ENCODE data around the gene MRRF. TPM values are rescaled to one million over a fixed set of nuclear protein-coding genes. Genes with fewer than 3 reads are reported as not detected.
"Not testable (repeated sequence)": the region's sequence is repeated elsewhere in the genome, so short reads cannot be mapped to it uniquely, and the experiment has no call there.

Gene MRRF
- total and polyA plus RNA-seq, 2 donors = 22.7 to 42.0 TPM

GRCh38 chr9:122350577-122351355 lies 86.1 kb downstream of the MRRF start:
- Histone ChIP-seq H3K4me3 (ENCODE audit: low read depth, low read length) (no peak overlapping the region), H3K4me1 (ENCODE audit: insufficient read depth) (no peaks in the 10 kb centered on the region), H3K36me3 (ENCODE audit: insufficient read depth) (no peaks in the 10 kb centered on the region), H3K27ac (ENCODE audit: low read depth) (no peak overlapping the region)
- DNase-seq (ENCODE audit: extremely low spot score) = peak; percentile 32
- whole genome bisulfite sequencing = 40% methylated on average over 11 of the region's 11 CpGs

- no peak for DNase-seq (ENCODE audit: extremely low spot score)
- no peaks in the 10 kb centered on the region for H3K36me3 ChIP-seq (ENCODE audit: insufficient read depth)
- no peaks in the 10 kb centered on the region for H3K4me1 ChIP-seq (ENCODE audit: insufficient read depth)
- H3K4me3 ChIP-seq (ENCODE audit: low read depth, low read length) = no peak overlapping the region
- WGBS = 81% methylated on average over 8 of the region's 8 CpGs
- no peak overlapping the region for H3K27ac ChIP-seq (ENCODE audit: low read depth)
Measured at GRCh38 chr9:122354536-122355199, 90.0 kb downstream of the MRRF start.

GRCh38 chr9:122355336-122355875 lies 90.7 kb downstream of the MRRF start:
- 93% methylated on average over 4 of the region's 4 CpGs for WGBS
- DNase-seq (ENCODE audit: extremely low spot score) = no peak
- H3K4me1 ChIP-seq (ENCODE audit: insufficient read depth) = no peaks in the 10 kb centered on the region

GRCh38 chr9:122356627-122357026 lies 91.9 kb downstream of the MRRF start:
- no peak for DNase-seq (ENCODE audit: extremely low spot score)
- H3K4me1 ChIP-seq (ENCODE audit: insufficient read depth) = no peaks in the 10 kb centered on the region
- H3K36me3 ChIP-seq (ENCODE audit: insufficient read depth) = no peaks in the 10 kb centered on the region
- no peak overlapping the region for H3K4me3 ChIP-seq (ENCODE audit: low read depth, low read length)
- 42% methylated on average over 2 of the region's 2 CpGs for WGBS
- H3K27ac ChIP-seq (ENCODE audit: low read depth) = no peak overlapping the region

More at GRCh38 chr9:122355336-122355875, 90.7 kb downstream of the MRRF start:
- Histone ChIP-seq H3K36me3 (ENCODE audit: insufficient read depth) (no peaks in the 10 kb centered on the region), H3K4me3 (ENCODE audit: low read depth, low read length) (no peak overlapping the region), H3K27ac (ENCODE audit: low read depth) (no peak overlapping the region)

GRCh38 chr9:122360891-122361290 lies 96.2 kb downstream of the MRRF start:
- Histone ChIP-seq H3K36me3 (ENCODE audit: insufficient read depth) (no peaks in the 10 kb centered on the region), H3K4me1 (ENCODE audit: insufficient read depth) (no peaks in the 10 kb centered on the region), H3K4me3 (ENCODE audit: low read depth, low read length) (no peak overlapping the region), H3K27ac (ENCODE audit: low read depth) (no peak overlapping the region)
- WGBS = 64% methylated on average over 8 of the region's 8 CpGs
- no peak for DNase-seq (ENCODE audit: extremely low spot score)

- not testable (repeated sequence) for DNase-seq (ENCODE audit: extremely low spot score); H3K4me3 ChIP-seq (ENCODE audit: low read depth, low read length); H3K36me3 ChIP-seq (ENCODE audit: insufficient read depth); H3K27ac ChIP-seq (ENCODE audit: low read depth); H3K4me1 ChIP-seq (ENCODE audit: insufficient read depth)
- 92% methylated on average over 12 of the region's 12 CpGs for WGBS
Measured at GRCh38 chr9:122363131-122363530, 98.4 kb downstream of the MRRF start.

- no peaks in the 10 kb centered on the region for H3K36me3 ChIP-seq (ENCODE audit: insufficient read depth)
- WGBS = 85% methylated on average over 10 of the region's 10 CpGs
- no peaks in the 10 kb centered on the region for H3K4me1 ChIP-seq (ENCODE audit: insufficient read depth)
- H3K4me3 ChIP-seq (ENCODE audit: low read depth, low read length) = no peak overlapping the region
- no peak overlapping the region for H3K27ac ChIP-seq (ENCODE audit: low read depth)
- DNase-seq (ENCODE audit: extremely low spot score) = no peak
Measured at GRCh38 chr9:122364117-122364782, 99.6 kb downstream of the MRRF start.

GRCh38 chr9:122364783-122365150 lies 100.1 kb downstream of the MRRF start:
- WGBS = 56% methylated on average over 10 of the region's 10 CpGs
- DNase-seq (ENCODE audit: extremely low spot score) = no peak
- no peaks in the 10 kb centered on the region for H3K36me3 ChIP-seq (ENCODE audit: insufficient read depth)
- no peaks in the 10 kb centered on the region for H3K4me1 ChIP-seq (ENCODE audit: insufficient read depth)
- no peak overlapping the region for H3K4me3 ChIP-seq (ENCODE audit: low read depth, low read length)
- H3K27ac ChIP-seq (ENCODE audit: low read depth) = no peak overlapping the region

GRCh38 chr9:122366074-122366660 lies 101.5 kb downstream of the MRRF start:
- Histone ChIP-seq H3K4me3 (ENCODE audit: low read depth, low read length) (no peak overlapping the region), H3K36me3 (ENCODE audit: insufficient read depth) (no peaks in the 10 kb centered on the region), H3K4me1 (ENCODE audit: insufficient read depth) (no peaks in the 10 kb centered on the region), H3K27ac (ENCODE audit: low read depth) (no peak overlapping the region)
- no peak for DNase-seq (ENCODE audit: extremely low spot score)
- 26% methylated on average over 6 of the region's 6 CpGs for WGBS

- Histone ChIP-seq H3K36me3 (ENCODE audit: insufficient read depth) (no peaks in the 10 kb centered on the region), H3K4me3 (ENCODE audit: low read depth, low read length) (no peak overlapping the region), H3K4me1 (ENCODE audit: insufficient read depth) (no peaks in the 10 kb centered on the region), H3K27ac (ENCODE audit: low read depth) (no peak overlapping the region)
- no peak for DNase-seq (ENCODE audit: extremely low spot score)
- WGBS = 87% methylated on average over 7 of the region's 7 CpGs
Measured at GRCh38 chr9:122367065-122367464, 102.4 kb downstream of the MRRF start.

- Histone ChIP-seq H3K27ac (ENCODE audit: low read depth) (no peak overlapping the region), H3K4me3 (ENCODE audit: low read depth, low read length) (no peak overlapping the region), H3K4me1 (ENCODE audit: insufficient read depth) (no peaks in the 10 kb centered on the region), H3K36me3 (ENCODE audit: insufficient read depth) (no peaks in the 10 kb centered on the region)
- no peak for DNase-seq (ENCODE audit: extremely low spot score)
- 89% methylated on average over 6 of the region's 6 CpGs for WGBS
Measured at GRCh38 chr9:122367774-122368460, 103.2 kb downstream of the MRRF start.

- DNase-seq (ENCODE audit: extremely low spot score) = no peak
- H3K36me3 ChIP-seq (ENCODE audit: insufficient read depth) = no peaks in the 10 kb centered on the region
- H3K4me1 ChIP-seq (ENCODE audit: insufficient read depth) = no peaks in the 10 kb centered on the region
- no peak overlapping the region for H3K4me3 ChIP-seq (ENCODE audit: low read depth, low read length)
- WGBS = 100% methylated on average over 1 of the region's 1 CpG
- H3K27ac ChIP-seq (ENCODE audit: low read depth) = no peak overlapping the region
Measured at GRCh38 chr9:122368642-122369041, 104.0 kb downstream of the MRRF start.

- 67% methylated on average over 5 of the region's 5 CpGs for WGBS
- Histone ChIP-seq H3K27ac (ENCODE audit: low read depth) (no peak overlapping the region), H3K4me1 (ENCODE audit: insufficient read depth) (no peaks in the 10 kb centered on the region), H3K4me3 (ENCODE audit: low read depth, low read length) (peak overlapping the region; percentile 29), H3K36me3 (ENCODE audit: insufficient read depth) (no peaks in the 10 kb centered on the region)
- DNase-seq (ENCODE audit: extremely low spot score) = no peak
Measured at GRCh38 chr9:122370303-122370702, 105.6 kb downstream of the MRRF start.

All from urinary bladder (tissue), 4 donors.